SU-DHL-6 (cell line): Measurements from ENCODE around the gene VWA3A.

Experiments
- EZH2phosphoT487 ChIP-seq: fragments of 200-600 bp; sonication (generic), shearing (Covaris generic); conservative IDR thresholded peaks from 2 replicates; pipeline ENCODE4 v1.6.1; 2018; ENCODE audit warnings: mild to moderate bottlenecking, antibody characterized with exemption, low read length, moderate library complexity, mixed read lengths
- TF ChIP-seq, protein P1 (sequence below): fragments of 200-600 bp; sonication (generic); IDR thresholded peaks from one replicate; pipeline ENCODE4 v1.5.1; 2017; ENCODE audit warnings: antibody characterized with exemption, mild to moderate bottlenecking, low read length, moderate library complexity; ENCODE audit not compliant: insufficient read depth, poor library complexity, severe bottlenecking

DNA sequence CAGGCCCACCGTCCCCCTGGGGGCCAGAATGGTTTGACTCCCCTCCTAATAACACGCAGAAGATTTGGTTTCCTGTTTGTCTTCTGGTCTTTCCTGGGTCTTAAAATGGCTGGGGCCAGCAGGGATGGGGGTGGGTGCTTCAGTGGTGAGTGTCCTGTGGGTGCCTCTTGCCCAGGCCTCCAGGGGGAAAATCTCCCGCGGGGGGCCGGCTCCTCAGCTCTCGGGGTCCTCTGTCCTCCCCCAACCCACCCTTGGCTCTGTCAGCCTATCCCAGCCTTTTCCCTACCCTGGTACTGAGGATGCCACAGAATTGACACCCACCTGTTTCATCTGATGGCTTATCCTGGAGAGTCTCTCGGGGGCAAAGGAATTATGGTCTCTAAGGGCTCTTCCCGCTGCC, 46.1 kb downstream of the VWA3A start:
- TF ChIP-seq, protein P1, sequence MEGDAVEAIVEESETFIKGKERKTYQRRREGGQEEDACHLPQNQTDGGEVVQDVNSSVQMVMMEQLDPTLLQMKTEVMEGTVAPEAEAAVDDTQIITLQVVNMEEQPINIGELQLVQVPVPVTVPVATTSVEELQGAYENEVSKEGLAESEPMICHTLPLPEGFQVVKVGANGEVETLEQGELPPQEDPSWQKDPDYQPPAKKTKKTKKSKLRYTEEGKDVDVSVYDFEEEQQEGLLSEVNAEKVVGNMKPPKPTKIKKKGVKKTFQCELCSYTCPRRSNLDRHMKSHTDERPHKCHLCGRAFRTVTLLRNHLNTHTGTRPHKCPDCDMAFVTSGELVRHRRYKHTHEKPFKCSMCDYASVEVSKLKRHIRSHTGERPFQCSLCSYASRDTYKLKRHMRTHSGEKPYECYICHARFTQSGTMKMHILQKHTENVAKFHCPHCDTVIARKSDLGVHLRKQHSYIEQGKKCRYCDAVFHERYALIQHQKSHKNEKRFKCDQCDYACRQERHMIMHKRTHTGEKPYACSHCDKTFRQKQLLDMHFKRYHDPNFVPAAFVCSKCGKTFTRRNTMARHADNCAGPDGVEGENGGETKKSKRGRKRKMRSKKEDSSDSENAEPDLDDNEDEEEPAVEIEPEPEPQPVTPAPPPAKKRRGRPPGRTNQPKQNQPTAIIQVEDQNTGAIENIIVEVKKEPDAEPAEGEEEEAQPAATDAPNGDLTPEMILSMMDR: no peak
- TF ChIP-seq EZH2phosphoT487: no peak
